Nephron progenitor cell (in vitro differentiated cells): ENCODE measurements around the gene PPP1R9A.
A peak's percentile ranks its signal among the peaks of the same experiment; 100 is the strongest.

Experiments used
- DNase-seq: peaks from one replicate; pipeline ENCODE4 v3.0.0; 2021
- H3K27ac Mint-ChIP-seq: 2 replicates; pipeline ENCODE4 v1.8.0; 2021; ENCODE audit warnings: mild to moderate bottlenecking, moderate library complexity, mixed read lengths
- H3K27me3 Mint-ChIP-seq: 2 replicates; pipeline ENCODE4 v1.8.0; 2021; ENCODE audit warnings: mild to moderate bottlenecking, low read depth, mixed read lengths; ENCODE audit not compliant: poor library complexity
- H3K36me3 Mint-ChIP-seq: 2 replicates; pipeline ENCODE4 v1.8.0; 2021; ENCODE audit warnings: low read depth, mixed read lengths
- H3K4me1 Mint-ChIP-seq: 2 replicates; pipeline ENCODE4 v1.8.0; 2021; ENCODE audit warnings: mixed read lengths
- H3K4me3 Mint-ChIP-seq: 2 replicates; pipeline ENCODE4 v1.8.0; 2021; ENCODE audit warnings: mild to moderate bottlenecking, moderate library complexity, mixed read lengths
- H3K9me3 Mint-ChIP-seq: 2 replicates; pipeline ENCODE4 v1.8.0; 2021; ENCODE audit warnings: mild to moderate bottlenecking, moderate library complexity, mixed read lengths
- TF ChIP-seq, protein P1 (sequence below): fragments of 200-600 bp; sonication (generic); IDR thresholded peaks from 2 replicates; pipeline ENCODE4 v1.5.0; 2021; ENCODE audit warnings: antibody characterized with exemption

PPP1R9A gene

DNA sequence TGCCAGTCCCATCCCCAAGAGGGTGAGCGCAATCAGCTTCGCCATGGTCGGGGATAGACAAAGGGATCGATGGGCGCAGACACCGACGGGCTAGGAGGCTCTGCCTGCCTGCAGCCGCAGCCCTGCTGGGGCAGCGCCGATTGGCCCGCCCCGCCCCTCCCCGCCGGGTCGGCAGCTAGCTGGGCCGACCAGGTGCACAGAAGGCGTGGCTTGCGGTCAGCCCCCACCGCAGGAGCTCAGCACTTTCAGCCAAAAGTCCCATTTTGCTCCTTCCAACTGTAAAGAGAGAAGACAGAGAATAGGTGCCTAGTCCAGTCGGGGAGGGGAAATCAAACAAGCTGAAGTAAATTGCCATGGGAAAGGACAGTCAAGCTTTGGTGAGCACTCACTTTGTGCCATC lies 417.0 kb downstream of the PPP1R9A start, which contains the start of gene PON1:
TSS of gene PON1 (minus strand) at position 102 of the 400 bp plus-strand sequence. CDS start at position 45, 57 bp downstream.
- no peak within 1 kb of the TSS for H3K27ac Mint-ChIP-seq
- H3K27me3 Mint-ChIP-seq = peaks cover 30% of the 10 kb centered on the region
- TF ChIP-seq, protein P1, sequence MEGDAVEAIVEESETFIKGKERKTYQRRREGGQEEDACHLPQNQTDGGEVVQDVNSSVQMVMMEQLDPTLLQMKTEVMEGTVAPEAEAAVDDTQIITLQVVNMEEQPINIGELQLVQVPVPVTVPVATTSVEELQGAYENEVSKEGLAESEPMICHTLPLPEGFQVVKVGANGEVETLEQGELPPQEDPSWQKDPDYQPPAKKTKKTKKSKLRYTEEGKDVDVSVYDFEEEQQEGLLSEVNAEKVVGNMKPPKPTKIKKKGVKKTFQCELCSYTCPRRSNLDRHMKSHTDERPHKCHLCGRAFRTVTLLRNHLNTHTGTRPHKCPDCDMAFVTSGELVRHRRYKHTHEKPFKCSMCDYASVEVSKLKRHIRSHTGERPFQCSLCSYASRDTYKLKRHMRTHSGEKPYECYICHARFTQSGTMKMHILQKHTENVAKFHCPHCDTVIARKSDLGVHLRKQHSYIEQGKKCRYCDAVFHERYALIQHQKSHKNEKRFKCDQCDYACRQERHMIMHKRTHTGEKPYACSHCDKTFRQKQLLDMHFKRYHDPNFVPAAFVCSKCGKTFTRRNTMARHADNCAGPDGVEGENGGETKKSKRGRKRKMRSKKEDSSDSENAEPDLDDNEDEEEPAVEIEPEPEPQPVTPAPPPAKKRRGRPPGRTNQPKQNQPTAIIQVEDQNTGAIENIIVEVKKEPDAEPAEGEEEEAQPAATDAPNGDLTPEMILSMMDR = no peak
- no peaks in the 10 kb centered on the region for H3K36me3 Mint-ChIP-seq
- DNase-seq = peak; percentile 44
- H3K4me3 Mint-ChIP-seq = peak within 1 kb of the TSS; percentile 44
- H3K9me3 Mint-ChIP-seq = peaks cover 3% of the 10 kb centered on the region
- H3K4me1 Mint-ChIP-seq = no peaks in the 10 kb centered on the region

DNA sequence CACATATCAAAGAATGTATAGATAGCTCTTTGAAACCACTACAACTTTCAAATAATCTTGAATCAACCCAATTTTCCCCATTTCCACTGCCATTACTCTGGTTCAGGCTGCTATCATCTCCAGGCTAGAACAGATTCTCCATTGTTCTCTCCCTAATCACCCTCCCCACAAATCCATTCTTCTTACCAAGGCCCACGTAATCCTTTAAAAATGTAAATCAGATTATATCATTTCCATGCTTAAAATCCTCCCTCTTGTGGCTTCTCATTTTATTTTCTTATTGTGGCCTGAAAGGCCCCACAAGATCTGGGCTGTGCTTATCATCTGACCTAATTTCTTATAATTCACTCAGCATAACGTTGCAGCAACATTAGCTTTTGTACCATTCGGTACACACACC lies 420.0 kb downstream of the PPP1R9A start:
- no peak overlapping the region for H3K27ac Mint-ChIP-seq
- peaks cover 30% of the 10 kb centered on the region for H3K27me3 Mint-ChIP-seq
- H3K9me3 Mint-ChIP-seq = peaks cover 3% of the 10 kb centered on the region
- H3K4me3 Mint-ChIP-seq = no peak overlapping the region
- H3K36me3 Mint-ChIP-seq = no peaks in the 10 kb centered on the region
- TF ChIP-seq, protein P1 = no peak
- H3K4me1 Mint-ChIP-seq = peaks cover 3% of the 10 kb centered on the region
- no peak for DNase-seq

- H3K27ac Mint-ChIP-seq = no peak overlapping the region
- TF ChIP-seq, protein P1 = no peak
- H3K4me3 Mint-ChIP-seq = no peak overlapping the region
- peaks cover 6% of the 10 kb centered on the region for H3K27me3 Mint-ChIP-seq
- peaks cover 3% of the 10 kb centered on the region for H3K4me1 Mint-ChIP-seq
- H3K9me3 Mint-ChIP-seq = peaks cover 3% of the 10 kb centered on the region
- DNase-seq = no peak
- no peaks in the 10 kb centered on the region for H3K36me3 Mint-ChIP-seq
Measured at GRCh38 chr7:95330204-95330960, 423.0 kb downstream of the PPP1R9A start.

DNA sequence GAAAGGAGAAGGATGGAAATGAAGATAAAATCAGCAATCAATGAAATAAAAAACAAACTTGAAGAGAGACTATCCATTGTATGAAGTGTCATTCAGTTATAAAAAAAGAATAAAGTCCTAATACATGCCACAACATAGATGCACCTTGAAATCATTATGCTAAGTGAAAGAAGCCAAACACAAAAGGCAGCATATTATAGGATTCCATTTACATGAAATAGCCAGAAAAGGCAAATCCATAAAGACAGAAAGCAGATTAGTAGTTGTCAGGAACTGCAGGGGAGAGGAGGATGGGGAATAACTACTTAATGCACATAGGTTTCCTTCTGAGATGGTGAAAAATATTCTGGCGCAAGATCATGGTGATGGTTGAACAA lies 423.6 kb downstream of the PPP1R9A start:
- Mint-ChIP-seq H3K36me3 (no peaks in the 10 kb centered on the region), H3K4me3 (no peak overlapping the region), H3K27me3 (no peaks in the 10 kb centered on the region)

DNA sequence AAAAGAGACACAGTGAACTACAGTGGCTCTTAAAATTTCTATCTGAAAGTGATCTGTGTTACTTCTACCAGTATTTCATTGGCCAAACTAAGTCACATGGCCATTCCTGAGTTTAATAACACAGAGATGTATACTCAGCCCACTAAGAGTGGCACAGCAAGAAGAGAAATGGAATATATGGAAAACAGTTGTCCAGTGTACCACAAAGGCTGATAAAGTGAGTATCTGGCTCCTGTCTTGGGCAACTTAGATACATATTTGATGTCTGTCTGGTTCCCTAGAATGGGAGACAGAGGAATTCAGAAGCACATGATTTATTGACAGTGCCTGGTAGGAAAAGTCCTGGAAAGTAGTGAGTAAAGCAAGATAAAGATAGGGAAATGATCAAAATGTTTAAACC lies 427.1 kb downstream of the PPP1R9A start:
- DNase-seq = no peak
- H3K27ac Mint-ChIP-seq = no peak overlapping the region
- H3K4me3 Mint-ChIP-seq = no peak overlapping the region
- peaks cover 6% of the 10 kb centered on the region for H3K9me3 Mint-ChIP-seq
- H3K36me3 Mint-ChIP-seq = no peaks in the 10 kb centered on the region
- TF ChIP-seq, protein P1 = no peak
- peaks cover 3% of the 10 kb centered on the region for H3K4me1 Mint-ChIP-seq
- H3K27me3 Mint-ChIP-seq = peaks cover 5% of the 10 kb centered on the region

More for the DNA sequence above, 423.6 kb downstream of the PPP1R9A start:
- no peak for DNase-seq
- Mint-ChIP-seq H3K27ac (no peak overlapping the region), H3K9me3 (peaks cover 3% of the 10 kb centered on the region), H3K4me1 (peaks cover 3% of the 10 kb centered on the region)
- TF ChIP-seq, protein P1 = no peak

GRCh38 chr7:95335093-95335492 lies 427.7 kb downstream of the PPP1R9A start:
- Mint-ChIP-seq H3K27me3 (peaks cover 6% of the 10 kb centered on the region), H3K4me1 (peaks cover 1% of the 10 kb centered on the region), H3K4me3 (no peak overlapping the region), H3K27ac (no peak overlapping the region), H3K9me3 (peaks cover 6% of the 10 kb centered on the region), H3K36me3 (no peaks in the 10 kb centered on the region)
- TF ChIP-seq, protein P1 = no peak
- DNase-seq = no peak
